ENCODE data around the gene TAS1R2. TPM values are rescaled to one million over a fixed set of nuclear protein-coding genes. Genes with fewer than 3 reads are reported as not detected.

The TAS1R2 gene
- total RNA-seq, 3 donors from 2014 or later (not counting 1 experiment from before 2014, with no cell fraction given), result not detected

DNA sequence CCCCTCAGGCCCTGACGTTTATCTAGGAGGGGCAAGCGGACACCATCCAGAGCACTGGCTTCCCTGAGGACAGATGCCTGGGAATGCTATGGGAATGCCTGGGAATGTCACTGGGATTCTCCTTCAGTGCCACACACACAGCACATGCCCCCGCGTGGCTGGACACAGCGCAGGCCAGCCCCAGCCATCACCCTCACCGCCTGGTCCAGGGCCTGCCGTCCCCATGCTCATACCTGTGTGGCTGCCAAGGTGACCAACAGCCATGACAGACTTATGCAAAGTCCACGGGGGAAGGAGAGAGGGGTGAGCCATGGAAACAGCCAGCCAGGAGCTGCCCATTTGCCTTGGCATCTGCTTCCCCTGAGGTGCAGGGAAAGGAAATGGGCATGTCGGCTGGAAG is 5.7 kb upstream of the TAS1R2 start:
- WGBS (ENCODE audit: insufficient coverage), result 76% methylated on average over 9 of the region's 9 CpGs
- DNase-seq (no peak), ATAC-seq (no peak)
- no peaks in the 10 kb centered on the region for H3K9me3 Mint-ChIP-seq
- Histone ChIP-seq H3K4me1 (ENCODE audit: control insufficient read depth, insufficient read depth, low read length) (no peaks in the 10 kb centered on the region), H3K27ac (ENCODE audit: low read length) (no peak overlapping the region), H3K9me3 (ENCODE audit: control insufficient read depth, insufficient read depth, low read length) (no peaks in the 10 kb centered on the region), H3K4me3 (ENCODE audit: low read length) (no peak overlapping the region), H3K36me3 (ENCODE audit: control insufficient read depth, insufficient read depth, low read length) (no peaks in the 10 kb centered on the region), H3K27me3 (ENCODE audit: control insufficient read depth, insufficient read depth, low read length) (no peaks in the 10 kb centered on the region)
- H3K27ac Mint-ChIP-seq, result no peak overlapping the region
- H3K27me3 Mint-ChIP-seq (ENCODE audit: low read depth in 2 of 2), result peaks cover 4 to 6% of the 10 kb centered on the region in 2 donors
- TF ChIP-seq, protein P1, sequence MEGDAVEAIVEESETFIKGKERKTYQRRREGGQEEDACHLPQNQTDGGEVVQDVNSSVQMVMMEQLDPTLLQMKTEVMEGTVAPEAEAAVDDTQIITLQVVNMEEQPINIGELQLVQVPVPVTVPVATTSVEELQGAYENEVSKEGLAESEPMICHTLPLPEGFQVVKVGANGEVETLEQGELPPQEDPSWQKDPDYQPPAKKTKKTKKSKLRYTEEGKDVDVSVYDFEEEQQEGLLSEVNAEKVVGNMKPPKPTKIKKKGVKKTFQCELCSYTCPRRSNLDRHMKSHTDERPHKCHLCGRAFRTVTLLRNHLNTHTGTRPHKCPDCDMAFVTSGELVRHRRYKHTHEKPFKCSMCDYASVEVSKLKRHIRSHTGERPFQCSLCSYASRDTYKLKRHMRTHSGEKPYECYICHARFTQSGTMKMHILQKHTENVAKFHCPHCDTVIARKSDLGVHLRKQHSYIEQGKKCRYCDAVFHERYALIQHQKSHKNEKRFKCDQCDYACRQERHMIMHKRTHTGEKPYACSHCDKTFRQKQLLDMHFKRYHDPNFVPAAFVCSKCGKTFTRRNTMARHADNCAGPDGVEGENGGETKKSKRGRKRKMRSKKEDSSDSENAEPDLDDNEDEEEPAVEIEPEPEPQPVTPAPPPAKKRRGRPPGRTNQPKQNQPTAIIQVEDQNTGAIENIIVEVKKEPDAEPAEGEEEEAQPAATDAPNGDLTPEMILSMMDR (IDR thresholded peaks at IDR 0.05), result no peak
- H3K36me3 Mint-ChIP-seq, result no peaks in the 10 kb centered on the region
- no peaks in the 10 kb centered on the region for H3K4me1 Mint-ChIP-seq
- intact Hi-C loops (cut with micrococcal nuclease), result no loop called here
- no peak overlapping the region for H3K4me3 Mint-ChIP-seq

DNA sequence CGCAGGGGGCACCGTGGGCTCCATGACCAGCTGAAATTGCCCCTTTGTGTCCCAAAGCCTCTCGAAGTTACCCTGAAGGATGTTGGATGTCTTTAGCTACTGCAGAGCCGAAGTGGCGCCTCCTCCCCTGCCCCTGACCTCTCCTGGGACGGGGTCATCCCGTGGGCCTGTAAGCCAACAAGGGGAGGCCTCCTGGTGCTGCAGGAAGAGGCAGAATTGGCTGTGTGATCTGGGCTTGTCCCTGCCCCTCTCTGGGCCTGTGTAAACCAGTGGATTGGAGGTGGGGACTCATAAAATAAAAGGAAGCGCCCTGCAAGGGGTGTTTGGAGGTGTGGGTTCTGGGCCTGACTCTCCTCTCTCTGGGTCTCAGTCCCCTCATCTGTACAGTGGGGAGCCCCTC is 2.1 kb upstream of the TAS1R2 start:
- H3K4me1 Mint-ChIP-seq, result no peaks in the 10 kb centered on the region
- Histone ChIP-seq H3K27ac (ENCODE audit: low read length) (no peak overlapping the region), H3K27me3 (ENCODE audit: control insufficient read depth, insufficient read depth, low read length) (no peaks in the 10 kb centered on the region), H3K9me3 (ENCODE audit: control insufficient read depth, insufficient read depth, low read length) (no peaks in the 10 kb centered on the region), H3K4me1 (ENCODE audit: control insufficient read depth, insufficient read depth, low read length) (no peaks in the 10 kb centered on the region), H3K4me3 (ENCODE audit: low read length) (no peak overlapping the region), H3K36me3 (ENCODE audit: control insufficient read depth, insufficient read depth, low read length) (no peaks in the 10 kb centered on the region)
- H3K27ac Mint-ChIP-seq, result no peak overlapping the region
- H3K27me3 Mint-ChIP-seq (ENCODE audit: low read depth in 2 of 2), result peaks cover 2% of the 10 kb centered on the region in 2 donors
- WGBS (ENCODE audit: insufficient coverage), result 77% methylated on average over 8 of the region's 8 CpGs
- no peak overlapping the region for H3K4me3 Mint-ChIP-seq
- H3K9me3 Mint-ChIP-seq, result no peaks in the 10 kb centered on the region
- intact Hi-C loops (cut with micrococcal nuclease), result no loop called here
- no peaks in the 10 kb centered on the region for H3K36me3 Mint-ChIP-seq
- TF ChIP-seq, protein P1 (IDR thresholded peaks at IDR 0.05), result no peak
- ATAC-seq (no peak), DNase-seq (no peak)

DNA sequence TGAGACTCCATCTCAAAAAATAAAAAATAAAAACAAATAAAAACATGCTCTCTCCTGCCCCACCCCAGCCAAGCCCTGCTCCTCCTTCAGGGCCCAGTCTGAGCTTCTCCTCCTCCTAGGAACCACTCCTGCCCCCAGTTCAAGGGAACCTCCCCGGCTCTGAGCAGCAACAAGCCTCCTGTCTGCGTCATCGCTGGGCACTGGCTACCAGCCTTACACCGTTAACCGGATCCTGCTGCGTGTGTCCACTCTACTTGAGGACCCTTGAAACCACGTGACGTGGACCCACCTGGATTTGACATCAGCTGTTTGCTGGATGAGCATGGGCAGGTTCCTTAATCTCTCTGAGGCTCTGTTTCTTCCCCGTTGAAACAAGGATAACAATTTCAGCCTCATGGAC is 1.6 kb upstream of the TAS1R2 start:
- H3K36me3 ChIP-seq (ENCODE audit: control insufficient read depth, insufficient read depth, low read length), result no peaks in the 10 kb centered on the region
- H3K4me3 ChIP-seq (ENCODE audit: low read length), result no peak overlapping the region
- Mint-ChIP-seq H3K4me3 (no peak overlapping the region), H3K36me3 (no peaks in the 10 kb centered on the region), H3K4me1 (no peaks in the 10 kb centered on the region), H3K9me3 (no peaks in the 10 kb centered on the region), H3K27me3 (ENCODE audit: low read depth in 2 of 2) (peaks cover 0 to 3% of the 10 kb centered on the region in 2 donors), H3K27ac (no peak overlapping the region)
- H3K4me1 ChIP-seq (ENCODE audit: control insufficient read depth, insufficient read depth, low read length), result no peaks in the 10 kb centered on the region
- TF ChIP-seq, protein P1 (IDR thresholded peaks at IDR 0.05), result no peak
- ATAC-seq, result no peak
- 77% methylated on average over 9 of the region's 9 CpGs for WGBS (ENCODE audit: insufficient coverage)
- DNase-seq, result no peak
- H3K27me3 ChIP-seq (ENCODE audit: control insufficient read depth, insufficient read depth, low read length), result no peaks in the 10 kb centered on the region
- no peak overlapping the region for H3K27ac ChIP-seq (ENCODE audit: low read length)
- intact Hi-C loops (cut with micrococcal nuclease), result no loop called here
- H3K9me3 ChIP-seq (ENCODE audit: control insufficient read depth, insufficient read depth, low read length), result no peaks in the 10 kb centered on the region

DNA sequence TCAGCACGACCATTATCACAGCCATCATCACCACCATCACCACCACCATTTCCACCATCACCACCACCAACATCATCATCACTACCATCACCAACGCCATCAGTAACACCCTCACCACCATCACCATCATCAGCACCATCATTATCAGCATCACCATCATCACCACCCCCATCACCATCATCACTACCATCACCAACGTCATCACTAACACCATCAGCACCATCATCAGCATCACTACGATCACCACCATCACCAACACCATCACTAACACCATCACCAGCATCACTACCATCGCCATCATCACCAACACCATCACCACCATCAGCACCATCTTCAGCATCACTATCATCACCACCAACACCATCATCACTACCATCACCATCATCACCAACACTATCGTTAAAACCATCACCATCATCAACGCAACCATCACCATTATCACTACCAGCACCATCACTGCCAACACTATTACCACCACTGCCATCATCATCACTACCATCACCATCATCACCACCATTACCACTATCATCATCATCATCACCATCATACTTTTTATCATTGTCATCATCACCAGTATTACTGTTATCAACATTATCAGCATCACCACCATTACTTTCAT is 1.3 kb downstream of the TAS1R2 start:
- no peaks in the 10 kb centered on the region for H3K27me3 ChIP-seq (ENCODE audit: control insufficient read depth, insufficient read depth, low read length)
- no peaks in the 10 kb centered on the region for H3K36me3 Mint-ChIP-seq
- TF ChIP-seq, protein P1 (IDR thresholded peaks at IDR 0.05), result no peak
- intact Hi-C loops (cut with micrococcal nuclease), result no loop called here
- H3K4me1 Mint-ChIP-seq, result no peaks in the 10 kb centered on the region
- no peaks in the 10 kb centered on the region for H3K9me3 ChIP-seq (ENCODE audit: control insufficient read depth, insufficient read depth, low read length)
- H3K9me3 Mint-ChIP-seq, result no peaks in the 10 kb centered on the region
- peak in 1 of 3 donors; percentile 55 for ATAC-seq
- H3K27me3 Mint-ChIP-seq (ENCODE audit: low read depth in 2 of 2), result peaks cover 0 to 10% of the 10 kb centered on the region in 2 donors
- no peak overlapping the region for H3K27ac Mint-ChIP-seq
- no peak overlapping the region for H3K27ac ChIP-seq (ENCODE audit: low read length)
- H3K4me3 ChIP-seq (ENCODE audit: low read length), result no peak overlapping the region
- no peaks in the 10 kb centered on the region for H3K36me3 ChIP-seq (ENCODE audit: control insufficient read depth, insufficient read depth, low read length)
- DNase-seq, result no peak
- H3K4me3 Mint-ChIP-seq, result no peak overlapping the region
- no peaks in the 10 kb centered on the region for H3K4me1 ChIP-seq (ENCODE audit: control insufficient read depth, insufficient read depth, low read length)
- 76% methylated on average over 7 of the region's 7 CpGs for WGBS (ENCODE audit: insufficient coverage)

Data from natural killer cell (primary cell).